SW 1271 (cell line): ENCODE results near the gene PLEKHM2.
"Not testable (repeated sequence)": the region's sequence is repeated elsewhere in the genome, so short reads cannot be mapped to it uniquely, and the experiment has no call there.

Experiments used
- DNase-seq, 2 experiments: peaks; one replicate each; lab custom pipeline; 2025; lab: John Stamatoyannopoulos, UW

PLEKHM2 gene, protein sequence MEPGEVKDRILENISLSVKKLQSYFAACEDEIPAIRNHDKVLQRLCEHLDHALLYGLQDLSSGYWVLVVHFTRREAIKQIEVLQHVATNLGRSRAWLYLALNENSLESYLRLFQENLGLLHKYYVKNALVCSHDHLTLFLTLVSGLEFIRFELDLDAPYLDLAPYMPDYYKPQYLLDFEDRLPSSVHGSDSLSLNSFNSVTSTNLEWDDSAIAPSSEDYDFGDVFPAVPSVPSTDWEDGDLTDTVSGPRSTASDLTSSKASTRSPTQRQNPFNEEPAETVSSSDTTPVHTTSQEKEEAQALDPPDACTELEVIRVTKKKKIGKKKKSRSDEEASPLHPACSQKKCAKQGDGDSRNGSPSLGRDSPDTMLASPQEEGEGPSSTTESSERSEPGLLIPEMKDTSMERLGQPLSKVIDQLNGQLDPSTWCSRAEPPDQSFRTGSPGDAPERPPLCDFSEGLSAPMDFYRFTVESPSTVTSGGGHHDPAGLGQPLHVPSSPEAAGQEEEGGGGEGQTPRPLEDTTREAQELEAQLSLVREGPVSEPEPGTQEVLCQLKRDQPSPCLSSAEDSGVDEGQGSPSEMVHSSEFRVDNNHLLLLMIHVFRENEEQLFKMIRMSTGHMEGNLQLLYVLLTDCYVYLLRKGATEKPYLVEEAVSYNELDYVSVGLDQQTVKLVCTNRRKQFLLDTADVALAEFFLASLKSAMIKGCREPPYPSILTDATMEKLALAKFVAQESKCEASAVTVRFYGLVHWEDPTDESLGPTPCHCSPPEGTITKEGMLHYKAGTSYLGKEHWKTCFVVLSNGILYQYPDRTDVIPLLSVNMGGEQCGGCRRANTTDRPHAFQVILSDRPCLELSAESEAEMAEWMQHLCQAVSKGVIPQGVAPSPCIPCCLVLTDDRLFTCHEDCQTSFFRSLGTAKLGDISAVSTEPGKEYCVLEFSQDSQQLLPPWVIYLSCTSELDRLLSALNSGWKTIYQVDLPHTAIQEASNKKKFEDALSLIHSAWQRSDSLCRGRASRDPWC

DNA sequence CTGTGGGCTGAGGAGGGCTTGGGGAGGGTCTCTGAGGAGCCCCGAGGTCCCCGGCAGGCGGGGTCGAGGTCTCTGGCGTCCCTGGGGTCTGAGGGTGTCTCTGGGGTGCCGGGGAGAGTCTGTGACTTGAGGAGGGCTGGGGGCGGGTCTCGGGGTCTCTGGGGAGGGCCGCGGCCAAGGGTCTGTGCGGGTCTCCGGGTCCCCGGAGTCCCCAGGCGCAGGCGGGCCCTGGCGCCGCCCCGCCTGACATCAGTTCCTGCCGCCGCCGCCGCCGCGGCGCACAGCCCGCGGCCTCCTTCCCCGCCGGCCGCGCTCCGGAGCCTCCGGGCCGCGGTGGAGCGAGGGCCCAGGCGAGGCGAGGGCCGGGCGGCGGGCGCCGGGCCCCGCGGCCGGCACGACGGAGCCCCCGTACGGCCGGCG lies at the start of gene PLEKHM2:
TSS of gene PLEKHM2 (plus strand) at position 279 of the 420 bp plus-strand sequence. CDS start 239 bp downstream, outside the sequence.
- no peak for DNase-seq

DNA sequence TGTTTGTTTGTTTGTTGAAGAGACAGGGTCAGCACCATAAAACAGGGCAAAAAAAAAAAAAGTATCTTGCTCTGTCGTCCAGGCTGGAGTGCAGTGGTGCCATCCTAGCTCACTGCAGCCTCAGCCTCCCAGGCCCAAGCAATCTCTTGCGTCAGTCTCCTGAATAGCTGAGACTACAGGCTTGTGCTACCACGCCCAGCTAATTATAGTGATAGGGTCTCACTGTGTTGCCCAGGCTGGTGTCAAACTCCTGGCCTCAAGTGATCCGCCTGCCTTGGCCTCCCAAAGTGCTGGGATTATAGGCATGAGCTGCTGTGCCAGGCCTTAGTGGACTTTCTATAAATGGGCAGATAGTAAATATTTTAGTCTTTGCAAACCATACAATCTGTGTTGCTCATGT lies 47.7 kb upstream of the PLEKHM2 start:
- DNase-seq = no peak

DNA sequence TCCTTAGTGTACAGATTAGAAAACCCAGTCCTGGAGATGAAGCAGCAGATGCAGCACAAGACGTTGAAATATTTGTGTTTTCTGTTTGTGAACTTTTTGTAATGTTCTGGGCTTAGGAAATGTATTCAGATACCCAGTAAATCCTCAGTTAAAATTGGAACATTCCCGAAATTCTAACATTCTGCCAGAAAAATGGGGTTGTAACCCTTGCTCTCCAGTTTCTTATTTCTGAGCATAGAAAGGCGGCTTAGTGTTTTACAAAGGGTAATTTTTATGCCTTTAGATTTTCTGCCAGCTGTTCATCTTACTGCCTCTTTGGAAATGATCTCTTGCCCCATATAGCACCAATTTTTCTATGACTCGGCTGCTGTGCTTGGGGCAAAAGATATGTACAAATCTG lies 46.3 kb upstream of the PLEKHM2 start:
- no peak for DNase-seq

DNA sequence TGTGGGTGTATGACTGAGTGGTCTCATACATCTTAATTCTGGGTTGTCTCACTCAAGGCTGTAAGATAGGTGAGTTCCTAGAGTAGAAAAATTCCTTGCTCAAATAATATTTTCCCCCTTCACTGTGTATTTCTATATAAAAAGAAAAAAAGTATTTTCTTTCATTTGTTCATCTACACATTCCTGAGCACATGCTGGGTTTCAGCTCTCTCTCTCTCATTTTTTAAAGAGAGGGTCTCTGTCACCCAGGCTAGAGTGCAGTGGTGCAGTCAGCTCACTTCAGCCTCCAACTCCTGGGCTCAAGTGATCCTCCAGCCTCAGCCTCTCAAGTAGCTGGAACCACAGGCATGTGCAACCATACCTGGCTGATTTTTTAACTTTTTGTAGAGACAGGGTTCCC lies 44.9 kb upstream of the PLEKHM2 start:
- no peak for DNase-seq

DNA sequence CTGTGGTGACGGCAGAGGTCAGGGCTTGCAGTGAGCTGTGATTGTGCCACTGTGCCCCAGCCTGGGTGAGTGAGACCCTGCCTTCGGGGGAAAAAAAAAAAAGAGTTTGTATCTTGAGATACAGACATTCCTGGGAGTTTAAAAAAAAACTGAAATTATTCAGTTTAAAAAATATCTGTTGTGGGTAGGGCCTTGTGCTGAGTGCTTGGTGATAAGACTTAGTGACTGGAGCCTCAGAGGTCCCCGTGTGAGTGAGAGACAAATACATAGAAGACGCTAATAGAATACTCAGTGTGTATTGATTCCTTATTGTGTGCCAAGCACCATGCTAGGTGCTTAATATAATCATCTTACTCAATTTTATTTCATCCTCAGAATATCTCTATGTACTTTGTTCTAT lies 44.2 kb upstream of the PLEKHM2 start:
- no peak for DNase-seq

DNA sequence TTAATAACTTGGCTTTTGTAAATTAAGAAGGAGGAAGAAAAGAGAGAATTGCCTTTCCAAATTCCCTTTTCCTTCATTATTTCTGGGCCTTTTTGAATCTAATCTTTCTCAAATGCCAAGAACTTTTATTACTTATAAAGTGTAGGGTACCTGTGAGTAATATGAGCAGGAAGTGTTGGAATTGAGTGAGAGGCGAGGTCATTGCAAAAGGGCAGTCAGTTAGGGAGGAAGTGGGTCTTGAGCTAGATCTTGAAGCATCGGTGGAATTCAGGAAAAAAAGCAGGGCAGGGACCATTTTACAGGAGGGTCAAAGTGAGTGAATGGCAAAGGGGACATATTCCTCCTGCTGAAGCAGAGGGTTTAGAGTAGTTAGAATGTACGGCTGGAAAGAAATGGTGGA lies 43.5 kb upstream of the PLEKHM2 start:
- no peak for DNase-seq

DNA sequence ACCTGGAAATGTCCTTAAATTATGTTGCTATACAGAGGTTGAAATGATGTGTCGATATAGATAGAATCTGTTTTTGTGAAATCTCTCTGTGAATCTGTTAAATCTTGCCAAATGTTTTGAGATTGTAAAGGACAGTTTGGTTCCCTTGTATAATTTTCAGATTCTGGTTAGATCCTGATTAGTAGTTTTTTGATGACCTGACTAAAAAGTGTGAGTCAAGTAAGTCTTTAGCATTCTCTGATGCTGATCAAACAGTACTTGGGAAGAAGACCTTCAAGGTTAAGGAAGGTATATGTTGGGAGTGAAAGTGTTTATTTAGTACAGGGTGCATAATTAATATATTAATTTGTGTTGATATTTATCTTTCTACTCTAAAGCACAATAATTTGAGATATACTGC lies 34.2 kb upstream of the PLEKHM2 start:
- no peak for DNase-seq

DNA sequence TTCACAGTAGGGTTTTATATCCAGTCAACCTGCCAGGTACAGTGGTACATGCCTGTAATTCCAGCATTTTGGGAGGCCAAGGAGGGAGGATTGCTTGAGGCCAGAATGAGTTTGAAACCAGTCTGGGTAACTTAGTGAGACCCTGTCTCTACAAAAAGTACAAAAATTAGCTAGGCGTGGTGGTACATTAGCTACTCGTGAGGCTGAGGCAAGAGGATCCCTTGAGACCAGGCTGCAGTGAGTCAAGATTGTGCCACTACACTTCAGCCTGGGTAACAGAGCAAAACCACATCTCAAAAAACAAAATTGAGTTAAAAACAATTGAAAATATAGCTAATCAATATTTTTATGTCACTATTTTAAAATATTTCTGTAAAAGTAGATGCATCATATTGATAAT lies 33.7 kb upstream of the PLEKHM2 start:
- no peak for DNase-seq

DNA sequence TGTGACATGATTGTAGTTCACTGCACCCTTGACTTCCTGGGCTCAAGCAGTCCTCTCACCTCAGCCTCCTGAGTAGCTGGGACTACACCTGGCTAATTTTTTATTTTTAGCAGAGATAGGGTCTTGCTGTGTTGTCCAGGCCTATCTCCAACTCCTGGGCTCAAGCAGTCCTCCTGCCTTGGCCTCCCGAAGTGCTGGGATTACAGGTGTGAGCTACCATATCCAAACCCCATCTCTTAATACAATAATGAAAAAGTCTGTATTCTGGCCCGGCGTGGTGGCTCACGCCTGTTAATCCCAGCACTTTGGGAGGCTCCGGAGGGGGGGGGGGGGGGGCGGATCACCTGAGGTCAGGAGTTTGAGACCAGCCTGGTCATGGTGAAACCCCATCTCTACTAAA lies 32.0 kb upstream of the PLEKHM2 start:
- not testable (repeated sequence) for DNase-seq

DNA sequence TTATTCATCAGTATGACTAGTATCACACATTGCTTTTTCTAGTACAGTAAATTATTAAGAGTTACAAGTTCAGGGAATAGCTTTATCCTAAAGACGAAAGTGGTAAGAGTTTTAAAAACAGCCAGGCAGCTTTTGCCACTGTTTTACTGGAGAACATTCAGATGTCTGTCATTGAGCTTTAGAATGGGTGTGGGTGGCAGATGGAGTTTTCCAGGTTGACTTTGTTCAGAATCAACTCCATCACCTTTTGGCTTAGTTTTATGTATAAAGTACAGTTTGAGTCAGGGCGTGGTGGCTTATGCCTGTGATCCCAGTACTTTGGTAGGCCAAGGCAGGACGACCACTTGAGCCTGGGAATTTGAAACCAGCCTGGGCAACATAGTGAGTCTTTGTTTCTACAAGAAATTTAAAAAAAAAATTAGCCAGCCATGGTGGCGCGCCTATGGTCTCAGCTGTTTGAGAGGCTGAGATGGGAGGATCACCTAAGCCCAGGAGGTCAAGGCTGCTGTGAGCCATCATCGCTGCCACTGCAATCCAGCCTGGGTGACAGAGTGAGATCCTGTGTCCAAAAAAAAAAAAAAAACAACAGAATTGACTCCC lies 29.9 kb upstream of the PLEKHM2 start:
- DNase-seq = no peak

DNA sequence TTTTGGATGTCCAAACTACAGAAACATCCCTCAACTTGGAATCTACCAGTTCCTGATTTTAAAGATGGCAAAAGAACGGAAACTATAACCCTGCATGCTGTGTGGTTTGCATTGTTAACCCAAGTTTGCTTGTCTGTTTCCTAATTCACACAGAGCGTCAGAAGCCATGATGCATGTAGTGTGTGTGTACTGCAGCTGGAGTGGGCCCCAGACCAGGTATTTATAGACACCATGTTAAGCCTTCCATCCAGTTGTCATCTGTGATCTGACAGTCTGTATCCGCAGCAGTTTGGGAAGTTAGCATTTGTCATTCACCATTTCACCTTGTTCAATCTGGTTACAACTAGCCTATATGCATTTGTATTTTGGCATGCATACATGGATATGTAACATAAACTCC lies 27.7 kb upstream of the PLEKHM2 start:
- no peak for DNase-seq

DNA sequence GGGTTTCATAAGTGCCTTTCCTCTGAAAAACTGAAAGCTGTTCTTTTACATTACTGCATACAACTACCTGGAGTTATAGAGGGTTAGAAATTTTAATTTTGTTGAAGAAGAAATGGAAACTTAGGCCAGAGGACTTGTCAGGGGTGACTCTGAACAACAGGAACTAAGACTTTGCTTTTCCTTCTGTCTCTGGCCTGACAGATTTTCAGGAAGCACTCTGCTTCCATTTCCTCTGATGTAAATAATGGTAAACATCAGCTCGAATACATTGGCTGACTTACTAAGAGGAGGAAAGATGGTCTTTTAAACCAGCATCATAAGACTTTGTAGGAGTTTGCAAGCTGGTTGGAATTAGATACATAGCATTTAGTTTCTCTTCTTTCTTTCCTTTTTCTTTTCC lies 27.1 kb upstream of the PLEKHM2 start:
- no peak for DNase-seq

DNA sequence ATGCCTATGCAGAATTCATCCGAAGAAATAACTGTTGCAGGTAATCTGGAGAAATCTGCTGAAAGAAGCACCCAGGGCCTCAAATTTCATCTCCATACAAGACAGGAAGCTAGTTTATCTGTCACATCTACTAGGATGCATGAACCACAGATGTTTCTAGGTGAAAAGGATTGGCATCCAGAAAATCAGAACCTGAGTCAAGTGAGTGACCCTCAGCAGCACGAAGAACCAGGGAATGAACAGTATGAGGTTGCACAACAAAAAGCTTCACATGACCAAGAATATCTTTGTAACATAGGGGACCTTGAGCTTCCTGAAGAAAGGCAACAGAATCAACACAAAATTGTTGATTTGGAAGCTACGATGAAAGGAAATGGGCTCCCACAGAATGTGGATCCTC lies 24.0 kb upstream of the PLEKHM2 start:
- DNase-seq = no peak

DNA sequence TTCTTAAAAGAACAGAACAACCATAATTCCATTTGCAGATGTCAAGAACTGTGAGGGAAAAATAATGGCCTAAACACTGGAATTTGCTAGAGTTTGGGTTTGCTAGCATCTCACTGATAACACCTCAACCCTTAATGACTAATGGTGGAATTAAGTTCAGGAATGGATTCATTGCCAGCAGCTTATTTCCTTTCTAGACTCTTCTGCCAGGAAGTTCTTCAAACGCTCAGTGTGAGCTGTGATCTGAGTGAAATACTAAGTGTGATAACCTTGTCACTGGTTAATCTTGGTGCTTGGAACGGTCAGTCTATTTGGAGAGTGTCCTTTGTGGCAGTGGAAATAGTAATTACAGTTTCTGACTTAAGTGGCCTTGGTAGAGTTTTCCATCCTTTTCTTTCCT lies 21.6 kb upstream of the PLEKHM2 start:
- no peak for DNase-seq

DNA sequence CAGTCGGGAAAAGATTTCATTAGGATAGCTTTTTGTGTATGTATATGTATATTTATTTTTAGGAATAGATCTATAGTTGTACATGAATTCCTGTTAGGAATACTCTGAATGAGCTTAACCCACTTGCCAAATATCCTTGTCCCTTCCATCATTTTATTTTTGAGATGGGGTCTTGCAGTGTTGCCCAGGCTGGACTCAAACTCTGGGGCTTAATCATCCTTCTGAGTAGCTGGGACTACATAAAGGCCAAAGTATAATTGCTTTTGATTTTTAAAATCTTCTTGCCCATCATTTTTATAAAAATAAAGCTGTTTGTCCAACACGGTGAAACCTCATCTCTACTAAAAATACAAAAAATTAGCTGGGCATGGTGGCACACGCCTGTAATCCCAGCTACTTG lies 20.2 kb upstream of the PLEKHM2 start:
- no peak for DNase-seq

DNA sequence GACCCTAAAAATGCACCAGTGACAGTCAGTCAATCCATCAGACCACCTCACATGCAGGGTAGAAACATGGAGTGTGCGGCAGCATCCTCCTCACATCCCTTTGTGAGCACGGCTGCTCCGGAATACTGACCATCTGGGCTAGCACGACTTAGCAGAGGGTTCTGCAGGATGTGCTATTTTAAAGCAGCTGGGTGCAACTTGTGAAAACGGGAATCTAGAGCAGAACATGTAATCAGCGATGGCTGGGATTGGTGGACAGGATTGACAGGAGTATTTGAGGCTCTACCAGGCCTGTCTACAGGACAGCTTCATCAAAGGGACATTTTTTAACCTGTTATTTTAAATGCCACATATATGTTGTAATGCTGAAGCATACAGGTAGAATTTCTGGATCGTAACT lies 16.8 kb upstream of the PLEKHM2 start:
- DNase-seq = no peak

DNA sequence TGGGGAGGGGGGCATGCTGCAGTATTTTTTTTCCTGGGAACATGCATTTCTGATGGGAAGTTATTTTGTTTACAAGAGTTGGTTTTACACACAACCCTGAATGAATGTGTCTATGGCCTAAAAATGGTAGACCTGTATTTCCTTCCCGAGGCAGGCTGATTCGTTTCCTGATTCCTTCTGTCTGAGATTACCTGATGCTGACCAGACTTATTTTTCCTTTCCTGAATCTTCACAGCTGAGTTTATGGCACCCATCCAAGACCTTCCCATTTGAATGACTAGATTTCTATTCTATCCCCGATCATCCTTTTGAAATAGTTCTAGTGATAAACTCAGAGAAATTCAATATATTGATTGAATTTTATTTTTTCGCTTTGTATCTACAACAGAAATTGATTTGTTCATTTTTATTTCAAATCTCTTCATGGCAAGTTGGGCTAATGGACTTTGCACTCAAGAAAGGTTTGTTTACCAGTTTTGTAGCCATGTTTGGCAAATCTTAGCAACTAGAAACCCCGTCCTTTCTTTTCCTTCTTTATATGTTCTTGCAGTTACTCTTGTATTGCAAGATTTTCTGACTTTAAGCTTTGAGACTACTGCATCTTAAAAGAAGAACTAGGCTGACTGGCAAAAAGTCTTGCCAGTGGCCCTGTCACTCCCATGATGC lies 15.9 kb upstream of the PLEKHM2 start:
- no peak for DNase-seq

DNA sequence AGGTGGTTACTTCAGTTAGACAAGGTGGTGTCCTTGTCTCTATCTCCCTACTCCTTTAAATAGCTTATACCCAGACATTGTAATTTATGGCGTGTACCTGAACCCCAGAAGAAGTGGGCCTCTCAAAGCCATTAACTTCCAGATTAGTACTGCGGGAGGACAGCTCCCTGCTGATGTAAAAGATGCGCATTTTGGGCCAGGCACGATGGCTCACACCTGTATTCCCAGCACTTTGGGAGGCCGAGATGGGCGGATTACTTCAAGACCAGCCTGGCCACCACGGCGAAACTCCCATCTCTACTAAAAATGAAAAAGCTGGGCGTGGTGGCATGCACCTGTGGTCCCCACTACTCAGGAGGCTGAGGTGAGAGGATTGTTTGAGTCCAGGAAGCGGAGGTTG lies 15.0 kb upstream of the PLEKHM2 start:
- no peak for DNase-seq

DNA sequence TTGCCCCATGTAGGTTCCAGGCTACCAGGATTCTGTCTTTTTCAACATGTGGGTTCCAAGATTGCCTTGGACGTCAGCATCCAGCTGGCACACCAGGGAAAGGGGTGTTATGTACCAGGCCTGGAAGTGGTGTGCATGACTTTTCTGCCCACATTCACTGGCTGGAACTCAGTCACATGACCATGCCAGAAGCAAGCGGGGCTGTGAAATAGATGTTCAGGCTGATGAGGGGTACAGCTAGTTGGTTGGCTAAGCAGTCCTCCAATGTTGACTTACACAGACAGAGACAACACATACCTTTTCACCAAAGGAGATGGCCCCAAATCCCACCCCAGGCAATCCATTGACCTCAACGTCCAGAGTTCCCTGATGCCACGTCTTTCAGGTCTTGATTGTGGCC lies 14.3 kb upstream of the PLEKHM2 start:
- no peak for DNase-seq

DNA sequence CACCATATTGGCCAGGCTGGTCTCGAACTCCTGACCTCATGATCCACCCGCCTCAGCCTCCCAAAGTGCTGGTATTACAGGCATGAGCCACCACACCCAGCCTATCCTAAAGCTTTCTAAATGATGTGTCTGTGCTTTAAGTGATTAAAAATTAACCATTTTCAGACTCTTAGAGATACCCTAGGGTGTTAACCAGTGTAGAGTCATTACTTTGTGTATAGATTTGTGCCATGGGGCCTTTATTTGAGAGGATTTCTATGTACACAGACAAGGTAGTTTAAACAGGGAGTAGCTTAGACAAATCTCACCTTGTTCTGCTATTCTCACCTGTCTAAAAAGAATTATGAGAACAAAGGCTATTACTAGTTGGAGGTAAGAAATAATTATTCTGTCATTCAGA lies 12.7 kb upstream of the PLEKHM2 start:
- DNase-seq = no peak

DNA sequence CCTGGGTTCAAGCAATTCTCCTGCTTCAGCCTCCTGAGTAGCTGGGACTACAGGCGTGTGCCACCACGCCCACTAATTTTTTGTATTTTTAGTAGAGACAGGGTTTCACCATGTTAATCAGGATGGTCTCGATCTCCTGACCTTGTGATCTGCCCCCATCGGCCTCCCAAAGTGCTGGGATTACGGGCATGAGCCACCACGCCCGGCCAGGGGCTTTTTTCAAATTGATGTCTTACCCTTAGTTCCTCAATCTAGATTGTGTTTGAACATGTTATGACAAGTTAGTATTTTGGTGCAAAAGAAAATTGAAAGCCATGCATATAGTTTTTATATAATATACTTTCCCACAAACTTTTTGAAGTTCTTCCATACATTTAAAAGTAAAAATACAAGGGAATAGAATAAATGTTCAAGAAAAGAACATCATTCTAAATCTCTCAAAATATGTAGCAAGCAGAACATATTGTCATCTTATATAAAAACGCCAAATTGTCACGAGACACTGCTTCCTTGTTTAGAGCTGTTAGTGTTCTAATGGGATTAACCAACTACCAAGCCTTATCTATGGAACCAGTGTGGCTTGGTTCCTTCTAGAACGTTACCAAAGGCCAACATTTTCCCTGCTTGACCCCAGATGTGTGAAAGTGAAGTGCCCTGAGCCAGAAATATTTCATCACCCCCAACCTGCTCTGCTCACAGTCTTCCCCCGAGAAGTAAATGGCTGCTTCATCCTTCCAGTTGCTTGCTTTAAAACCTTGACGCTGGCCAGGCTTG lies 9.5 kb upstream of the PLEKHM2 start:
- DNase-seq = no peak
